Osteocyte (in vitro differentiated cells): ENCODE results near the gene CYRIA. TPM values are rescaled to one million over a fixed set of nuclear protein-coding genes. Genes with fewer than 3 reads are reported as not detected.

ENCODE experiments used
- DNase-seq: peaks from one replicate; pipeline ENCODE4 v3.0.0; 2021; ENCODE audit warnings: mixed read lengths; ENCODE audit not compliant: unreplicated experiment; ENCODE audit errors: extremely low spot score
- H3K27ac Mint-ChIP-seq: one replicate; pipeline ENCODE4 v1.8.0; 2021; ENCODE audit warnings: mild to moderate bottlenecking, mixed read lengths; ENCODE audit not compliant: unreplicated experiment
- H3K27me3 Mint-ChIP-seq: one replicate; pipeline ENCODE4 v1.8.0; 2021; ENCODE audit warnings: mixed read lengths; ENCODE audit not compliant: unreplicated experiment
- H3K36me3 Mint-ChIP-seq: one replicate; pipeline ENCODE4 v1.8.0; 2021; ENCODE audit warnings: mixed read lengths; ENCODE audit not compliant: unreplicated experiment
- H3K4me1 Mint-ChIP-seq: one replicate; pipeline ENCODE4 v1.8.0; 2021; ENCODE audit warnings: mixed read lengths; ENCODE audit not compliant: unreplicated experiment
- H3K4me3 Mint-ChIP-seq: one replicate; pipeline ENCODE4 v1.8.0; 2021; ENCODE audit warnings: mild to moderate bottlenecking, moderate library complexity, mixed read lengths; ENCODE audit not compliant: unreplicated experiment
- H3K9me3 Mint-ChIP-seq: one replicate; pipeline ENCODE4 v1.8.0; 2021; ENCODE audit warnings: mixed read lengths; ENCODE audit not compliant: unreplicated experiment
- CTCF ChIP-seq: fragments of 200-600 bp; sonication (generic); IDR thresholded peaks from 2 replicates; pipeline ENCODE4 v1.5.0; 2021; ENCODE audit warnings: antibody characterized with exemption, mild to moderate bottlenecking, moderate library complexity
- total RNA-seq: library from RNA; stranded (reverse); gene quantifications from 2 replicates; pipeline ENCODE4 v1.2.1, GENCODE V29; 2021

Gene CYRIA
- total RNA-seq, 1 donor from 2014 or later: 2.8 TPM

- peaks cover 19% of the 10 kb centered on the region for H3K4me1 Mint-ChIP-seq
- peaks cover 64% of the 10 kb centered on the region for H3K27me3 Mint-ChIP-seq
- no peak for TF ChIP-seq CTCF
- no peaks in the 10 kb centered on the region for H3K36me3 Mint-ChIP-seq
- no peak overlapping the region for H3K27ac Mint-ChIP-seq
- H3K9me3 Mint-ChIP-seq: no peaks in the 10 kb centered on the region
- DNase-seq: no peak
- H3K4me3 Mint-ChIP-seq: no peak overlapping the region
Observed at GRCh38 chr2:16660556-16660955, 5.1 kb downstream of the CYRIA start.

DNA sequence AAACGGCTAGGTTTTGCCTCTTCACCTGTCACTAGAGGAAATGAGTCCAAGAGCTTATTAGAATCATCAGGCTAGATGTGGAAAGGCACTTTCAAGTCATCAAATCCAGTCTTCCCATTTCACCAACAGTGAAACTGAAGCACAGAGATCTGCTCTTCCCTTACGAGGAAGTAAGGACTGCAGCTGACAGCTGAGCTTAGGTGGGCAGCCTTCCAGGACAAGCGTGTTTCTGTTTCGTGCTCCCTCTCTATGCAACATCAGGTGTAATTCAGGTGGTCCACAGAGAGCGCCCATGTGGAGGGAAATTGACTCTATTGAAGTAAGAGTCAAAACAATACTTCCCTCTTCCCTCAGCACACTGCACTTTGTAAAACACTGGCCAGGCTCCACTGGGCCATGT, 5.5 kb downstream of the CYRIA start:
- no peak for TF ChIP-seq CTCF
- H3K4me1 Mint-ChIP-seq: peaks cover 15% of the 10 kb centered on the region

DNA sequence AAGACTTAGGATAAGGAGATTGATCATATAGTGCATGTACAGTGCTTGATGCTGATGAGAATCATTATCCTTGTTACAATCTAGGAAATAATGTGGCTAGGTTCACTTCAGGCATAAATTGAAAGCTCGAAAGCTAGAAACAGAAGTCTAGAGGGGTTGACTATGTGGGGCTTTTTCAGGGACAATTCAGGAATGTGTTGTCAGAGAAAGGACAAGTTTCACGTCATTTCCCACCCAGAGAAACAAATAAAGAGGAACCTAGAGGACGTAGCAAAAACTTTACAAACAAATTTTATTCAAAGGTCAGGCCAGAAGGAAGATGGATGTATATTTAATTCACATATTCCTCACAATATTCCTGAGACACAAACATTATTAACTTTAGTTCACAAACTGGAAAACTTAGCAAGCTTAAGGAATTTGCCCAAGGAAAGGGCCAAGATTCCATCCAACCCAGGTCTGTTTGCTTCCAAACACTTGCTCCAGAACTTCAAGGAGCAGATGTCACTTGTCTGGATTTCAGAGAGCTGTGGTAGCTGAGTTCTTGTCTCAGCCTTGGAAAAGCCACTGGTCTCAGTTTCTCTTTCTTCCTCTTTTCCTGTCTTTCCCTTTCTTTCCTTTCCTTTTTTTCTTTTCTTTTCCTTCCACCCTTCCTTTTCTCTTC, 7.4 kb downstream of the CYRIA start:
- no peak for DNase-seq
- Mint-ChIP-seq H3K9me3 (no peaks in the 10 kb centered on the region), H3K4me1 (peaks cover 4% of the 10 kb centered on the region), H3K4me3 (no peak overlapping the region), H3K27me3 (peaks cover 51% of the 10 kb centered on the region), H3K27ac (no peak overlapping the region), H3K36me3 (no peaks in the 10 kb centered on the region)
- no peak for TF ChIP-seq CTCF

More for the DNA sequence above, 5.5 kb downstream of the CYRIA start:
- H3K27ac Mint-ChIP-seq: no peak overlapping the region
- H3K27me3 Mint-ChIP-seq: peaks cover 64% of the 10 kb centered on the region
- H3K36me3 Mint-ChIP-seq: no peaks in the 10 kb centered on the region
- no peak overlapping the region for H3K4me3 Mint-ChIP-seq
- no peaks in the 10 kb centered on the region for H3K9me3 Mint-ChIP-seq
- DNase-seq: no peak

DNA sequence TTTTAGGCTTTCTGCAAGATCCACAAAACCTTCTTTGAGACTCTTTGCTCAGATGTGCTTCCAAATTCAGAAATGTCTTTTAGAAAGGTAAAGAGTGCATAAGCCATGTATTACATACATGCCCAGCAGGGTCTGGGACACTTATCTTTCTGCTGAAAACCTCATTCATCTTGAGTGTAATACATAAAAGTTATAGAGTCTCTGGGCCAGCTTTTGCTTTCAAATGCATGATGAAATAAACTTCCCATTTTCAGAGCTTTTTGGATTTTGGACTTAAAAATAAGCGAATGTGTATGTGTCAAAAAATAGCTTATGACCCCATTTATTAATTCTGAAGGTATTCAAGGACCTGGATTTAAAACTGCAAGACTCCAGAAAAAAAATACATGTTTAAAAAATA, 8.0 kb downstream of the CYRIA start:
- no peak overlapping the region for H3K4me3 Mint-ChIP-seq
- peaks cover 8% of the 10 kb centered on the region for H3K4me1 Mint-ChIP-seq
- no peak for DNase-seq
- peaks cover 46% of the 10 kb centered on the region for H3K27me3 Mint-ChIP-seq
- H3K9me3 Mint-ChIP-seq: no peaks in the 10 kb centered on the region
- no peak for TF ChIP-seq CTCF
- no peak overlapping the region for H3K27ac Mint-ChIP-seq
- H3K36me3 Mint-ChIP-seq: no peaks in the 10 kb centered on the region

DNA sequence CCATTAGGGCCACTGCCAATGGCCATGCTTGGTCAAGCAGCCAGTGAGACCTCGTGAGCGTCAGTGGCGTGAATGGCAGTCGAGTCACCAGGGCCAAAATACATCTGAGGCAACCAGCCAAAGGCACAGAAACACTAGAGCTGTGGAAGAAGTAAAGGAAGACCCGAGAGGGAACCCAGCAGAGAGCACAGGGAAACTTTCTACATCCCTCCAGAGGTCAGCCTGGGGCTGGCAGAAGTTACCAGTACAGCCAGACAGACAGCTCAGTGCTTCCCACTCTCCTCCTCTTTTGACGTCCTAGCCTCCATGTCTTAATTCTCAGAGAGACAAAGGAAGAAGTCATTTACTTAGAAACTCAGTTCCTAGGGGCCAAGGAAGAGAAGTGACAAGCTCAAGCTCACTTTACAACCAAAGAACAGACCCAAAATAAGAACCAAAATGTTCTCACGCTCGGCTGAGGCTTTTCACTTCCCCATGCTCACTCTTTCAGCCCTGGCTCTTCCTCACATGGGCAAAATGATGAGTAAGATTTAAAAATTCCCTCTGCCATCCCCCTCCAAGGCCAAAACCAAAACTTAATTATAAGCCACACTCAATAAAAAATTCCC, 8.7 kb downstream of the CYRIA start:
- Mint-ChIP-seq H3K27me3 (peaks cover 39% of the 10 kb centered on the region), H3K9me3 (no peaks in the 10 kb centered on the region), H3K27ac (no peak overlapping the region), H3K36me3 (no peaks in the 10 kb centered on the region), H3K4me3 (no peak overlapping the region), H3K4me1 (peaks cover 16% of the 10 kb centered on the region)
- DNase-seq: no peak
- no peak for TF ChIP-seq CTCF
